ENCODE results near the gene RSBN1.

DNA sequence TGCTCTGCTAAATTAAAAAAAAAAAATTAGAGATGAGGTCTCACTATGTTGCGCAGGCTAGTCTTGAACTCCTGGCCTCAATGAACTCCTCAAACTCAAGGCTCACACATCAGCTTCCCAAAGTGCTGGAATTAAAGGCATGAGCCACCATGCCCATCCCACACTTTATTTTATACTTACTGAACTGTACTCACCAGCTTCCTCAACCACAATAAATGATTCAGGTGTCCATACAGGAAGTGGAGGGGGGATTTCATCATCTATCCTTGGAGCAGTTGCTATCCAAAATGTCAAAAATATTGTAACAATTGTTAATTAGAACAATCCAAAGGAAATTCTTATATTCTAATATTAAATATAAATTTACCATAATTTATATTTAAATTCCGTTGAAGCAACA lies 22.4 kb upstream of the RSBN1 start:
- TF ChIP-seq POLR2A (IDR thresholded peaks at IDR 0.05; ENCODE audit: low read length) (no peak), GATA1 (IDR thresholded peaks at IDR 0.05; ENCODE audit: low read depth, low read length) (no peak)
